ENCODE results near the gene DMTF1. TPM values are rescaled to one million over a fixed set of nuclear protein-coding genes. Genes with fewer than 3 reads are reported as not detected.

The DMTF1 gene
- total and polyA plus RNA-seq, 2 of the 8 experiments (the other 6 are each of a cell fraction or from before 2014, with no cell fraction given): 86.0 to 115 TPM

- Histone ChIP-seq H3K4me1 (replicated peaks in 1 of 4; ENCODE audit: control insufficient read depth in 3 of 4, insufficient read depth in 4 of 4, low read length in 3 of 4) (peaks cover 0 to 7% (median under 1%) of the 10 kb centered on the region in 4 experiments; a peak in 4 of 7 replicates), H3K79me1 (ENCODE audit: low read depth, low read length) (peaks cover 2% of the 10 kb centered on the region; the same call in 1 of the 2 replicates), H3K27me3 (replicated peaks in 1 of 4; ENCODE audit: control insufficient read depth in 3 of 4, extremely low read depth in 1 of 4, insufficient read depth in 3 of 4, low read length in 3 of 4) (peaks cover 0 to 18% (median 15%) of the 10 kb centered on the region in 4 experiments; a peak in 5 of 7 replicates), H3K14ac (ENCODE audit: insufficient read length) (no peak overlapping the region), H3K4me3 (ENCODE audit: extremely low read depth in 1 of 4, insufficient read depth in 2 of 4, low read depth in 3 of 4, low read length in 4 of 4) (peak overlapping the region; percentile 80 to 98 (median 92); a peak in 7 of 8 replicates), H3K4ac (replicated peaks; ENCODE audit: insufficient read length, low read depth, low read length) (no peak overlapping the region), H3K23me2 (ENCODE audit: low read depth, low read length) (peaks cover 14% of the 10 kb centered on the region; the same call in 1 of the 2 replicates), H3K56ac (replicated peaks; ENCODE audit: insufficient read length, low read depth, low read length) (no peak overlapping the region), H3K18ac (ENCODE audit: extremely low read depth, low read length) (no peak overlapping the region), H2BK5ac (ENCODE audit: low read depth, low read length) (no peak overlapping the region), H2AFZ (ENCODE audit: low read length) (peak overlapping the region; percentile 88), H4K91ac (replicated peaks; ENCODE audit: insufficient read length, low read length) (no peak overlapping the region), H2BK15ac (ENCODE audit: low read length) (no peak overlapping the region), H2AK5ac (ENCODE audit: low read depth, low read length) (no peak overlapping the region), H2BK12ac (ENCODE audit: low read depth, low read length) (no peak overlapping the region), H3K79me2 (ENCODE audit: control insufficient read depth in 1 of 2, insufficient read depth in 2 of 2, low read length in 2 of 2) (peaks cover 0 to 25% of the 10 kb centered on the region in 2 experiments; a peak in 3 of 4 replicates), H4K20me1 (replicated peaks in 1 of 2; ENCODE audit: control insufficient read depth in 1 of 2, insufficient read depth in 2 of 2, low read length in 2 of 2) (peaks cover 0 to 1% of the 10 kb centered on the region in 2 experiments), H3K23ac (ENCODE audit: insufficient read length) (no peak overlapping the region), H4K5ac (ENCODE audit: insufficient read length, low read depth, low read length) (no peak overlapping the region), H3K4me2 (ENCODE audit: insufficient read depth in 1 of 2, low read depth in 2 of 2, low read length in 2 of 2) (peak overlapping the region; percentile 59 to 81), H2BK20ac (ENCODE audit: low read length) (no peak overlapping the region), H3K27ac (ENCODE audit: low read depth, low read length) (no peak overlapping the region), H3K9me3 (ENCODE audit: insufficient read depth in 2 of 2, low read depth in 1 of 2, low read length in 1 of 2) (no peaks in the 10 kb centered on the region), H3K36me3 (ENCODE audit: control insufficient read depth in 2 of 4, insufficient read depth in 4 of 4, low read length in 3 of 4) (peaks cover 0 to 6% (median 3%) of the 10 kb centered on the region in 4 experiments; a peak in 2 of 8 replicates), H2BK120ac (replicated peaks; ENCODE audit: low read depth, low read length) (no peak overlapping the region), H3K9ac (replicated peaks in 1 of 4; ENCODE audit: extremely low read depth in 1 of 4, low read depth in 3 of 4, low read length in 3 of 4) (0 out of 7 replicates have a peak overlapping the region, but pooled peaks of 1 of the 4 experiments have one; percentile 76), H4K8ac (ENCODE audit: extremely low read depth, insufficient read depth, low read length) (no peak overlapping the region)
- TF ChIP-seq BACH1 (IDR thresholded peaks at IDR 0.05; ENCODE audit: low read length): 0 out of 2 replicates have a peak, but pooled peaks have one; percentile 36
- TF ChIP-seq ATF3 (IDR thresholded peaks at IDR 0.05; ENCODE audit: insufficient read depth, low read depth, low read length): no peak
- TF ChIP-seq RFX5 (IDR thresholded peaks at IDR 0.05; ENCODE audit: borderline replicate concordance, low read depth, low read length): peak; percentile 11; the same call in 1 of the 2 replicates
- TF ChIP-seq POU5F1 (IDR thresholded peaks at IDR 0.05; ENCODE audit: low read depth, low read length): no peak
- peak; percentile 76 for TF ChIP-seq MAFK (IDR thresholded peaks at IDR 0.05; ENCODE audit: low read depth, low read length)
- no peak for TF ChIP-seq RNF2 (IDR thresholded peaks at IDR 0.05; ENCODE audit: borderline replicate concordance, low read depth, low read length, missing control alignments, poor library complexity, severe bottlenecking)
- TF ChIP-seq ZNF274 (IDR thresholded peaks at IDR 0.05; ENCODE audit: borderline replicate concordance, extremely low read depth, low read length): no peak
- DNase-seq (ENCODE audit: low read depth in 1 of 2, low spot score in 2 of 2): no peak
- FAIRE-seq: no peak
- CTCF ChIA-PET (ENCODE audit: partially characterized antibody): interaction anchor here (1.0 to 3.0 kb wide), 8 partner anchors 9 to 195 kb away, joined by 3 to 14 read pairs (median 4); no protein-coding TSS in a partner anchor
- WGBS, 2 experiments (ENCODE audit: extremely low coverage in 1 of 2, insufficient coverage in 1 of 2, insufficient read length in 1 of 2, insufficient replicate concordance in 2 of 2, low coverage in 1 of 2, low lambda C conversion rate in 2 of 2, missing lambda C conversion rate in 1 of 2): 25% methylated on average over 17 of the region's 17 CpGs; no CpG with 5 or more reads in 1 of the 2 experiments
- POLR2A ChIA-PET (ENCODE audit: partially characterized antibody): interaction anchor here (0.6 to 5.5 kb wide), 10 partner anchors 9 to 161 kb away, joined by 3 to 40 read pairs (median 5); partner anchors contain the start of genes DMTF1 and ELAPOR2
These were observed 68.5 kb downstream of the DMTF1 start for GRCh38 chr7:87220734-87221215.
